Kidney epithelial cell (primary cell): ENCODE data around the gene EXOG. TPM values are rescaled to one million over a fixed set of nuclear protein-coding genes. Genes with fewer than 3 reads are reported as not detected.

Experiments
- DNase-seq: peaks from one replicate; pipeline ENCODE4 v3.0.0-alpha.2; 2010; ENCODE audit warnings: low read depth
- H3K27me3 ChIP-seq: 2 replicates; pipeline ENCODE4 v1.6.0; 2011; ENCODE audit warnings: low read length; ENCODE audit not compliant: control insufficient read depth, insufficient read depth
- H3K36me3 ChIP-seq: 2 replicates; pipeline ENCODE4 v1.5.1; 2011; ENCODE audit warnings: low read length; ENCODE audit not compliant: control insufficient read depth, insufficient read depth
- H3K4me3 ChIP-seq: 2 replicates; pipeline ENCODE4 v1.5.1; 2011; ENCODE audit warnings: low read depth, mild to moderate bottlenecking, control low read depth, low read length
- total RNA-seq: library from RNA; depleted of rRNA; stranded (reverse); fragments of >200 nt; gene quantifications from 2 replicates; pipeline ENCODE4 v1.2.3, GENCODE V29; 2015
- TF ChIP-seq, protein P1 (sequence below): IDR thresholded peaks from 2 replicates; pipeline ENCODE4 v1.5.1; 2011; ENCODE audit warnings: mild to moderate bottlenecking, moderate library complexity, low read length, control low read depth, inconsistent platforms; ENCODE audit not compliant: insufficient read depth, poor library complexity, severe bottlenecking

Gene EXOG
- total RNA-seq, 1 donor from 2014 or later = 5.4 TPM

- no peak for DNase-seq
- Histone ChIP-seq H3K4me3 (no peak overlapping the region), H3K36me3 (no peaks in the 10 kb centered on the region), H3K27me3 (no peaks in the 10 kb centered on the region)
- TF ChIP-seq, protein P1, sequence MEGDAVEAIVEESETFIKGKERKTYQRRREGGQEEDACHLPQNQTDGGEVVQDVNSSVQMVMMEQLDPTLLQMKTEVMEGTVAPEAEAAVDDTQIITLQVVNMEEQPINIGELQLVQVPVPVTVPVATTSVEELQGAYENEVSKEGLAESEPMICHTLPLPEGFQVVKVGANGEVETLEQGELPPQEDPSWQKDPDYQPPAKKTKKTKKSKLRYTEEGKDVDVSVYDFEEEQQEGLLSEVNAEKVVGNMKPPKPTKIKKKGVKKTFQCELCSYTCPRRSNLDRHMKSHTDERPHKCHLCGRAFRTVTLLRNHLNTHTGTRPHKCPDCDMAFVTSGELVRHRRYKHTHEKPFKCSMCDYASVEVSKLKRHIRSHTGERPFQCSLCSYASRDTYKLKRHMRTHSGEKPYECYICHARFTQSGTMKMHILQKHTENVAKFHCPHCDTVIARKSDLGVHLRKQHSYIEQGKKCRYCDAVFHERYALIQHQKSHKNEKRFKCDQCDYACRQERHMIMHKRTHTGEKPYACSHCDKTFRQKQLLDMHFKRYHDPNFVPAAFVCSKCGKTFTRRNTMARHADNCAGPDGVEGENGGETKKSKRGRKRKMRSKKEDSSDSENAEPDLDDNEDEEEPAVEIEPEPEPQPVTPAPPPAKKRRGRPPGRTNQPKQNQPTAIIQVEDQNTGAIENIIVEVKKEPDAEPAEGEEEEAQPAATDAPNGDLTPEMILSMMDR = no peak
Observed at GRCh38 chr3:38459499-38460048, 36.6 kb upstream of the EXOG start.

GRCh38 chr3:38460377-38461270, 35.5 kb upstream of the EXOG start:
- Histone ChIP-seq H3K27me3 (no peaks in the 10 kb centered on the region), H3K36me3 (no peaks in the 10 kb centered on the region), H3K4me3 (no peak overlapping the region)
- TF ChIP-seq, protein P1 = no peak
- DNase-seq = no peak

GRCh38 chr3:38465588-38466154, 30.5 kb upstream of the EXOG start:
- no peaks in the 10 kb centered on the region for H3K27me3 ChIP-seq
- H3K4me3 ChIP-seq = no peak overlapping the region
- no peak for DNase-seq
- TF ChIP-seq, protein P1 = no peak
- no peaks in the 10 kb centered on the region for H3K36me3 ChIP-seq

DNA sequence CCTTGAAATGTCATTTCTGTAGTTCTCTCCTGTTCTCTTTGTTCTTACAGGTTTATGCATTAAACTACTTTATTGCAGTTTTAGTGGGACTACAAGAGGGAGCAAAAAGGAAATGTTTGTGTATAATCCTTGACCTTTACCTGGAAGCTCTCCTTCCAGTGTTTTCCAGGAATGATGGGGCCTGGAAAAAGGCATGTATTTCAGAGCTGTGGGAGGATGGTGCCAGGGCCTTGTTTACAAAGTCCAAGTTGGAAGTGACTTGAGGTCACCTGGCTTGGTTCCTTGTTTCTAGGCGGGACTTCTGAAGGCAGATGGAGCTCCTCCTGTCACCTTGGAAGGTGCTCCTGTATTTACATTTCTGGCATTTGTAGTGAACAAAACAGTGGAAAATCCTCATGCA, 27.4 kb upstream of the EXOG start:
- TF ChIP-seq, protein P1 = no peak
- Histone ChIP-seq H3K27me3 (no peaks in the 10 kb centered on the region), H3K36me3 (no peaks in the 10 kb centered on the region), H3K4me3 (no peak overlapping the region)
- no peak for DNase-seq

- Histone ChIP-seq H3K4me3 (no peak overlapping the region), H3K27me3 (no peaks in the 10 kb centered on the region), H3K36me3 (no peaks in the 10 kb centered on the region)
- no peak for DNase-seq
- TF ChIP-seq, protein P1 = no peak
Observed at GRCh38 chr3:38469852-38470251, 26.3 kb upstream of the EXOG start.
